ENCODE results near the gene ALDH2. TPM values are rescaled to one million over a fixed set of nuclear protein-coding genes. Genes with fewer than 3 reads are reported as not detected.

ALDH2 gene
- total RNA-seq, 2 donors from 2014 or later, result 268 to 331 TPM

DNA sequence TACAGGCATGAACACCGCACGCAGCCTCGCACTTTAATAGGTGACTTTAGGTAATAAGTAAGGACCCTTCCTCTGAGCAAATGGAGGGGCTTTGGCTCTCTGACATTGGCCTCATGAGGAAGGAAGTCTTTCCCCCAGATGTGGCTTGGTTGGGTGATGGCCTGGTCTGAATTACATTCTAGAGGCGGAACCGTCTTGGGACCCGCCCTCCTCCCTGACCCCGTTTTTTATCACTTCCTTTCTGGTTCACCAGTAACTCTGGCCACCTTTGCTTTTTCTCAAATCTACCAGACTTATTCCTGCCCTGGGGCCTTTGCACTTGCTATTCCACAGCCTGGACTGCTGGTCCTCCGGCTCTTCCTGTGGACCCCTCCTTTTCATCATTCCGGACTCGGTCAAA lies 13.4 kb downstream of the ALDH2 start:
- no peak for ATAC-seq
- no peak for DNase-seq
- intact Hi-C loops (cut with DNase I), result no loop called here

- ATAC-seq (no peak), DNase-seq (no peak)
- intact Hi-C loops (cut with DNase I), result no loop called here
Measured at GRCh38 chr12:111780615-111781014, 13.9 kb downstream of the ALDH2 start.

DNA sequence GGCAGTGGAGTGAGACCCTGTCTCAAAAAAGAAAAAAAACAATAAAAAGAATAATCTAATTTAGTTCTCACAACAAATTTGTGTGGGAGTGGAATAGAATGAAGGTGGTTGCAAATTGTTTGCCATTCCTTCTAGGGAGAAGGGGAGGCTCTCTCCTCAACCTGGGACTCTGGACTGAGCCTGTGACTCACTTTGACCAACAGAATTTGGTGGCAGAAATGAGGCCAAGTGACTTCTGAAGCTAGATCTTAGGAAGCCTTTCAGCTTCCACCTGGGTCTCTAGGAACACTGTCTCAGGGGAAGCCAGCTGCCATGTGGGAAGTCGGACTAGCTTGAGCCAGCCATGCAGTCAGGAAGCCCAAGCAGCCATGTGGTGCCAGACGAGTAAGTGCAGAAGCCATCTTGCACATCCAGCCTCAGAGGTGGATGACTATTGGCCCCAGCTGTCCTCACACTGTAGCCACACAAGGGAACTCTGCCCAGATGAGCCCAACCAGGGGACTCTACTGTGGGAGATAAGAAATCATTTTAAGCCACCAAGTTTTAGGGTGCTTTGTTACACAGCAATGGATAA lies 14.4 kb downstream of the ALDH2 start:
- ATAC-seq (no peak), DNase-seq (no peak)
- intact Hi-C loops (cut with DNase I), result no loop called here

GRCh38 chr12:111783046-111783445 lies 16.3 kb downstream of the ALDH2 start:
- intact Hi-C loops (cut with DNase I), result no loop called here
- DNase-seq, result no peak
- no peak for ATAC-seq

DNA sequence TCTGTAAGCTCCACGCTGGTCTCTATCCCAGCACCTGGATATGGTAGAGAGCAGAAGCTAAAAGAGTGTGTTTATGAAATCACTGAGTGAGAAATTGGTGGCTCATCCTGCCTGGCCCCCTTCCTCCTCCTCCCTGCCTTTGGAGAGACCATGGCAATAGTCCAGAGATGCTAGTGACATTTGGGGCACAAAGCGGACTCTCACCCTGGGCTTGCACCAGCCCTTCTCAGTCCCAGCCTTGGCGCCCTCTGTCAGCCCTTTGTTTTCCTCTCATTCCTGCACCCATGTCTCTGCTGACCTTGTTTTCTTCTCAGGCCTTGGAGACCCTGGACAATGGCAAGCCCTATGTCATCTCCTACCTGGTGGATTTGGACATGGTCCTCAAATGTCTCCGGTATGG lies 18.2 kb downstream of the ALDH2 start:
- ATAC-seq (no peak), DNase-seq (no peak)
- intact Hi-C loops (cut with DNase I), result loop anchor here in 1 of 2 donors (5.0 kb wide), 1 partner anchor 33 kb away; no protein-coding TSS in a partner anchor

GRCh38 chr12:111785651-111786050 lies 18.9 kb downstream of the ALDH2 start:
- no peak for DNase-seq
- intact Hi-C loops (cut with DNase I), result loop anchor here in 1 of 2 donors (5.0 kb wide), 1 partner anchor 33 kb away; no protein-coding TSS in a partner anchor
- no peak for ATAC-seq

- ATAC-seq, result peak; percentile 50 to 63
- intact Hi-C loops (cut with DNase I), result loop anchor here in 1 of 2 donors (5.0 kb wide), 1 partner anchor 36 kb away; no protein-coding TSS in a partner anchor
Measured at GRCh38 chr12:111788178-111788654, 21.5 kb downstream of the ALDH2 start.

GRCh38 chr12:111789779-111790178 lies 23.0 kb downstream of the ALDH2 start:
- intact Hi-C loops (cut with DNase I), result loop anchor here in 1 of 2 donors (5.0 kb wide), 1 partner anchor 37 kb away; no protein-coding TSS in a partner anchor
- no peak for ATAC-seq
- DNase-seq, result no peak

More at GRCh38 chr12:111788178-111788654, 21.5 kb downstream of the ALDH2 start:
- peak; percentile 46 for DNase-seq

DNA sequence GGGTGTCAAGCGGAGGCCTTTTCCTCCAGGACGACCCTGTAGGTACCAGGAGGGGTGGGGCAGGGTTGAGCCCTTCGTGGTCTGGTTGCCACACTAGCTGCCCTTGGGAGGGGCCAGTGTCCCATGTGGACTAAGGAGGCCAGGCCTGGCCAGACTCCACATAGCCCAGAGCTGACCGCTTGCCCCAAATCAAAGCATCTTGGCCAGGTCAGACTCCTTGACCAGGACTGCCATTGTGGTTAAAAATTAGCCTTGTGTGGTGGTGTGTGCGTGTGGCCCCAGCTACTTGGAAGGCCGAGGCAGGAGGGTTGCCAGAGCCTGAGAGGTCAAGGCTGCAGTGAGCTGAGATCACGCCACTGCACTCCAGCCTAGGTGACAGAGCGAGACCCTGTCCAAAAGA lies 24.8 kb downstream of the ALDH2 start:
- DNase-seq, result no peak
- intact Hi-C loops (cut with DNase I), result no loop called here
- ATAC-seq, result peak in 1 of 2 donors; percentile 7

DNA sequence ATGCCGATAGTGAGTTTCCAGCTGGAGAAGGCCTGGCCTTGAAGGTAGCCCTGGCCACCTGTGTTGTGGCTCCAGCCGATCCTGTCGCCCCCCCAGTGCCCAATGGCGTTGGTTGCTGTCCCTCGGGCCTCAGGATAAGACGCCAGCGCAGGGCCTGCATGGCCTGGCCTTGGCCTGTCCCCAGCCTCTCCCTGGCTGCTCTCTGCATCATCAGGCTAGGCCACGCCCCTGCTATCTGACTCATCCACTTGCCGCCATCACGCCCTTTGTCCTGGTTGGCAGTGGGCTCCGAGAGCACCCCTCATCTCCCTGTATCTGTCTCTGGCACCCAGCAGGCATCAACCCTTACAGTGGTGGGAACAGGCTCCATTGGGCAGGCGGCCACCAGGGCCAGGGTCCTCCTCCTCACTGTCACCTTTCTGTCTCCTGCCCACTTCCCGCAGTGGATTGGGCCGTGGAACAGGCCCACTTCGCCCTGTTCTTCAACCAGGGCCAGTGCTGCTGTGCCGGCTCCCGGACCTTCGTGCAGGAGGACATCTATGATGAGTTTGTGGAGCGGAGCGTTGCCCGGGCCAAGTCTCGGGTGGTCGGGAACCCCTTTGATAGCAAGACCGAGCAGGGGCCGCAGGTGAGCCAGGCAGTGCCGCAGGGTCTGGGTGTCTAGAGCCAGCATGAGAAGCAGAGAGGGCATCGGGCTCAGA lies 25.6 kb downstream of the ALDH2 start:
- ATAC-seq (peak; percentile 91 to 95), DNase-seq (peak; percentile 88)
- intact Hi-C loops (cut with DNase I), result no loop called here

- intact Hi-C loops (cut with DNase I), result no loop called here
- ATAC-seq (no peak), DNase-seq (no peak)
Measured at GRCh38 chr12:111792856-111793235, 26.1 kb downstream of the ALDH2 start.

- peak; percentile 30 to 70 for ATAC-seq
- intact Hi-C loops (cut with DNase I), result no loop called here
- no peak for DNase-seq
Measured at GRCh38 chr12:111798182-111798581, 31.4 kb downstream of the ALDH2 start.

- no peak for ATAC-seq
- intact Hi-C loops (cut with DNase I), result no loop called here
Measured at GRCh38 chr12:111799758-111800157, 33.0 kb downstream of the ALDH2 start.

GRCh38 chr12:111803038-111803626 lies 36.4 kb downstream of the ALDH2 start:
- ATAC-seq (no peak), DNase-seq (no peak)
- intact Hi-C loops (cut with DNase I), result no loop called here

More at GRCh38 chr12:111799758-111800157, 33.0 kb downstream of the ALDH2 start:
- DNase-seq, result no peak

DNA sequence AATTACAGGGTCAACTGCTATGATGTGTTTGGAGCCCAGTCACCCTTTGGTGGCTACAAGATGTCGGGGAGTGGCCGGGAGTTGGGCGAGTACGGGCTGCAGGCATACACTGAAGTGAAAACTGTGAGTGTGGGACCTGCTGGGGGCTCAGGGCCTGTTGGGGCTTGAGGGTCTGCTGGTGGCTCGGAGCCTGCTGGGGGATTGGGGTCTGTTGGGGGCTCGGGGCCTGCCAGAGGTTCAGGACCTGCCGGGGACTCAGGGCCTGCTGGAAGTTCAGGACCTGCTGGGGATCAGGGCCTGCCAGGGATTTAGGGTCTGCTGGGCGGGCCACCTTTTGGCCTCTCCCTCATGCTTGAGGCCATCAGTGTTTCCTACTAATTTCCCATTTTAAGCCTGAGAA lies 37.1 kb downstream of the ALDH2 start:
- intact Hi-C loops (cut with DNase I), result no loop called here
- ATAC-seq, result no peak
- no peak for DNase-seq

DNA sequence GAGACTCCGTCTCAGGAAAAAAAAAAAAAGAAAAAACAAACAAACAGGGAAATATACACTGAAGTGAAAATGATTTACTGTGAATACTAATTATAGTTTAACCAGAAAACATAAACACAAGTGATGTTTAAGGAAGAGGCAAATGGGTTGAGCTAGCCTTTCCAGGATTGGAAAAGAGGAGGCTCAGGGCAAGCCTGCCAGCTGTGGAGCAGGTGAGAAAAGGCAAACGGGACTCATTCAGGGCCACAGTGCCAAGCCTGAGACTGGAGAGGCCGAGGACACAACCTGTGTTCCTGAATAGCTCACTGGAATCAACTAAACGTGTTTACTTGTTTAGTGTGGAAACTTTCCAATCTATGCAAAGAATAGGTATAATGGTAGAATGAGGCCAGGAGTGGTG lies 39.6 kb downstream of the ALDH2 start:
- no peak for ATAC-seq
- intact Hi-C loops (cut with DNase I), result no loop called here
- DNase-seq, result no peak

GRCh38 chr12:111807232-111807631 lies 40.5 kb downstream of the ALDH2 start:
- intact Hi-C loops (cut with DNase I), result no loop called here
- ATAC-seq (no peak), DNase-seq (no peak)

DNA sequence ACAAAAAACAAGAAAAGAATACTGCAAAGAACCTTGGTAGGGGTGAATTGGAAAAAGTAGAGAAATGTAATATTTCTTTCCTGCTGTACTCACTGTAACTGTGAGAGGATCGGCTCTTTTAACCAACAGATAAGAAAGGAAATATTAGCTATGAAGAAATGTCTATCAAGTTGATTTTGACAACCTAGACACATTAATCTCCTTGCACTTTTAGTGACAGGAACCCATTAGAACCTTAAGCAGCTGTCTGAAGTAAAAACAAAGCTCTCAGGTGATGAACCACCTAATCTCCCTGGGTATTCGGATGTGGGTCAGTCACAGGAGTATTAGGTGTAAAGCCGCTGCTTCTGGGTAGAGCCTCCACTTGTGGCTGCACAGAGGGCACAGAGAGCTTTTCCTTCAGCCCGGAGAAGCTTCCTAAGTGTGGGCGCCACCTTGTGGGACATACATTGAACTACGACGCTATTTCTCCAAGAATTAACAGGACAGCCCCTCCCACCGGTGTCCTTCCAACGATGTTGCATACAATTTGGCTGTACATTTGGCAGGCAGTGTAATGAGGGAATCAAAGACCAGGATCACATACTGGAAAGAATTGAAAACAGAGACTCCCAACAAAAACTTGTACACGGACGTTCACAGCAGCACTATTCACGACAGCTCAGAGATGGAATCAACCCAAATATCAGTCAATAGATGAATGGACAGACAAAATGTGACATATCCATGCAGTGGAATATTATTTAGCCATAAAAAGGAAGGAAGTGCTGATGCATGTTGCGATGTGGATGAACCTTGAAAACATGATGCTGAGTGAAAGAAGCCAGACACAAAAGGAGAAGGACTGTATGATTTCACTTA lies 46.4 kb downstream of the ALDH2 start:
- ATAC-seq, result peak; percentile 92 to 94
- DNase-seq, result peak; percentile 80
- intact Hi-C loops (cut with DNase I), result loop anchor here (2.0 to 5.0 kb wide), 2 partner anchors 56 to 60 kb away; no protein-coding TSS in a partner anchor

GRCh38 chr12:111816065-111816615 lies 49.4 kb downstream of the ALDH2 start:
- ATAC-seq, result no peak
- DNase-seq, result no peak
- intact Hi-C loops (cut with DNase I), result no loop called here
